Right lobe of liver (tissue), 6 donors: ENCODE data around the gene PRKN. TPM values are rescaled to one million over a fixed set of nuclear protein-coding genes. Genes with fewer than 3 reads are reported as not detected.

Source experiments
- ATAC-seq, 4 donors: fragments of 200-7000 bp; cut with Tn5 transposase; one replicate each; pipeline ENCODE4 v1.9.1; 2020; ENCODE audit warnings: mild to moderate bottlenecking in 4 of 4, moderate library complexity in 4 of 4
- DNase-seq, 3 donors: peaks; one replicate each; pipeline ENCODE4 v3.0.0-alpha.2; 2020
- H3K27ac ChIP-seq, 3 donors: fragments of 200-600 bp; one replicate each; pipeline ENCODE4 v1.8.0; 2022
- H3K27me3 ChIP-seq, 2 donors: fragments of 200-600 bp; one replicate each; pipeline ENCODE4 v1.8.0; 2022
- H3K36me3 ChIP-seq, 4 donors: fragments of 200-600 bp; sonication (generic) in 1 of 4; one replicate each; pipeline versions ENCODE4 v1.5.1 to v1.8.0; 2017 to 2022; ENCODE audit warnings: control low read depth in 1 of 4
- H3K4me1 ChIP-seq, 4 donors: fragments of 200-600 bp; sonication (generic) in 1 of 4; one replicate each; pipeline versions ENCODE4 v1.5.1 to v1.8.0; 2017 to 2022; ENCODE audit warnings: control low read depth in 1 of 4
- H3K4me3 ChIP-seq, 3 donors: fragments of 200-600 bp; one replicate each; pipeline ENCODE4 v1.8.0; 2022
- H3K9me3 ChIP-seq, 4 donors: fragments of 200-600 bp; sonication (generic) in 1 of 4; one replicate each; pipeline versions ENCODE4 v1.5.1 to v1.8.0; 2017 to 2022; ENCODE audit warnings: control low read depth in 1 of 4
- POLR2A ChIP-seq: fragments of 450-650 bp; IDR thresholded peaks from one replicate; pipeline ENCODE4 v1.6.1; 2017; ENCODE audit warnings: antibody characterized with exemption, mild to moderate bottlenecking
- WGBS: methylation state at CpG from one replicate; pipeline ENCODE4 v1.1.6; 2018; ENCODE audit warnings: low coverage, low lambda C conversion rate; ENCODE audit not compliant: insufficient coverage; ENCODE audit errors: missing lambda C conversion rate; 5-methylcytosine and 5-hydroxymethylcytosine counted together
- intact Hi-C, 2 donors: fragments of 100-400 bp; cut with DNase I; formaldehyde crosslinking; loops; one replicate each; pipeline versions ENCODE4 v1.11.2 to v1.14.1; 2022
- total RNA-seq, 6 experiments: library from RNA; depleted of rRNA in 2 of 6; stranded (reverse); fragments of >200 nt in 2 of 6; fragmentation: NEBNext Ultra II Directional in 3 of 6; extraction: Animal tissue kit (Norgen Biotek cat#: 25700) in 3 of 6; gene quantifications; one replicate each; pipeline versions ENCODE4 v1.1.0 to v1.2.4, GENCODE V29; 2016 to 2023
- TF ChIP-seq, protein P1 (sequence below), 4 donors: fragments of 200-600 bp in 3 of 4; fragments of 450-650 bp in 1 of 4; IDR thresholded peaks; one replicate each; pipeline versions ENCODE4 v1.5.1 to v1.8.0; 2016 to 2022; ENCODE audit warnings: antibody characterized with exemption in 4 of 4, mild to moderate bottlenecking in 2 of 4
- donor health status: DM: no; HTN: yes; CAD: no.
- donor health status: DM: no; HTN: no; CAD: no.
- donor health status: DM: no; HTN: no; CAD: no.
- donor health status: DM: no; HTN: yes; CAD: no.
- donor health status: DM: no; HTN: yes; CAD: no.

Gene PRKN
- total RNA-seq, 6 experiments from 2014 or later, result 1.1 to 3.7 (median 2.2) TPM

DNA sequence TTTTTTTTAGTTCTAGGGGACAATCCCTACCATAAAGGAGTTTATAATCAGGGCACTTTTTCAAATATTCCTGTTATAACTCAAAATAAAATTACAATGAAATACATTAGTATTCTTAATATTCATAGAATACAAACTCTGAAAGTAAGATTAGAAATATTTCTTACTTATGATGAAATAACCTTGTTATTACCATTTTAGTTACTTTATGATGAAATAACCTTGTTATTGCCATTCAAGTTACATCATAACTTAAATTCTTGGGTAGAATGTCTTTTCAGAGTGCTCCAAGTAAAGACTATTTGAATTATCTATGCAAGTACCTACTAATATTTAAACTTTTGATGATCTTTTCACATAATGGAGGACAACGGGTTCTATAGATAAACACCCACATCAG lies 43.4 kb upstream of the PRKN start:
- ATAC-seq, result no peak
- intact Hi-C loops, result no loop called here
- WGBS, result 87% methylated on average over 1 of the region's 1 CpG
- no peak overlapping the region for H3K4me3 ChIP-seq
- no peaks in the 10 kb centered on the region for H3K36me3 ChIP-seq
- H3K4me1 ChIP-seq, result no peaks in the 10 kb centered on the region
- H3K27ac ChIP-seq, result no peak overlapping the region
- H3K9me3 ChIP-seq, result no peaks in the 10 kb centered on the region
- no peak for TF ChIP-seq POLR2A
- TF ChIP-seq, protein P1, sequence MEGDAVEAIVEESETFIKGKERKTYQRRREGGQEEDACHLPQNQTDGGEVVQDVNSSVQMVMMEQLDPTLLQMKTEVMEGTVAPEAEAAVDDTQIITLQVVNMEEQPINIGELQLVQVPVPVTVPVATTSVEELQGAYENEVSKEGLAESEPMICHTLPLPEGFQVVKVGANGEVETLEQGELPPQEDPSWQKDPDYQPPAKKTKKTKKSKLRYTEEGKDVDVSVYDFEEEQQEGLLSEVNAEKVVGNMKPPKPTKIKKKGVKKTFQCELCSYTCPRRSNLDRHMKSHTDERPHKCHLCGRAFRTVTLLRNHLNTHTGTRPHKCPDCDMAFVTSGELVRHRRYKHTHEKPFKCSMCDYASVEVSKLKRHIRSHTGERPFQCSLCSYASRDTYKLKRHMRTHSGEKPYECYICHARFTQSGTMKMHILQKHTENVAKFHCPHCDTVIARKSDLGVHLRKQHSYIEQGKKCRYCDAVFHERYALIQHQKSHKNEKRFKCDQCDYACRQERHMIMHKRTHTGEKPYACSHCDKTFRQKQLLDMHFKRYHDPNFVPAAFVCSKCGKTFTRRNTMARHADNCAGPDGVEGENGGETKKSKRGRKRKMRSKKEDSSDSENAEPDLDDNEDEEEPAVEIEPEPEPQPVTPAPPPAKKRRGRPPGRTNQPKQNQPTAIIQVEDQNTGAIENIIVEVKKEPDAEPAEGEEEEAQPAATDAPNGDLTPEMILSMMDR (IDR thresholded peaks at IDR 0.05), result no peak
- no peak for DNase-seq
- no peaks in the 10 kb centered on the region for H3K27me3 ChIP-seq

GRCh38 chr6:162770136-162770535 lies 42.6 kb upstream of the PRKN start:
- no peaks in the 10 kb centered on the region for H3K4me1 ChIP-seq
- intact Hi-C loops, result no loop called here
- DNase-seq (no peak), ATAC-seq (peak in 3 of 4 donors; percentile 52 to 59 (median 53))
- no peaks in the 10 kb centered on the region for H3K27me3 ChIP-seq
- H3K36me3 ChIP-seq, result no peaks in the 10 kb centered on the region
- H3K9me3 ChIP-seq, result no peaks in the 10 kb centered on the region
- no peak overlapping the region for H3K27ac ChIP-seq
- TF ChIP-seq, protein P1 (IDR thresholded peaks at IDR 0.05), result no peak
- no peak for TF ChIP-seq POLR2A
- no peak overlapping the region for H3K4me3 ChIP-seq

GRCh38 chr6:162753775-162754174 lies 26.2 kb upstream of the PRKN start:
- H3K9me3 ChIP-seq, result no peaks in the 10 kb centered on the region
- no peaks in the 10 kb centered on the region for H3K4me1 ChIP-seq
- DNase-seq (no peak), ATAC-seq (no peak)
- intact Hi-C loops, result no loop called here
- no peaks in the 10 kb centered on the region for H3K27me3 ChIP-seq
- TF ChIP-seq, protein P1 (IDR thresholded peaks at IDR 0.05), result no peak
- TF ChIP-seq POLR2A, result no peak
- no peaks in the 10 kb centered on the region for H3K36me3 ChIP-seq
- no peak overlapping the region for H3K27ac ChIP-seq
- H3K4me3 ChIP-seq, result no peak overlapping the region

DNA sequence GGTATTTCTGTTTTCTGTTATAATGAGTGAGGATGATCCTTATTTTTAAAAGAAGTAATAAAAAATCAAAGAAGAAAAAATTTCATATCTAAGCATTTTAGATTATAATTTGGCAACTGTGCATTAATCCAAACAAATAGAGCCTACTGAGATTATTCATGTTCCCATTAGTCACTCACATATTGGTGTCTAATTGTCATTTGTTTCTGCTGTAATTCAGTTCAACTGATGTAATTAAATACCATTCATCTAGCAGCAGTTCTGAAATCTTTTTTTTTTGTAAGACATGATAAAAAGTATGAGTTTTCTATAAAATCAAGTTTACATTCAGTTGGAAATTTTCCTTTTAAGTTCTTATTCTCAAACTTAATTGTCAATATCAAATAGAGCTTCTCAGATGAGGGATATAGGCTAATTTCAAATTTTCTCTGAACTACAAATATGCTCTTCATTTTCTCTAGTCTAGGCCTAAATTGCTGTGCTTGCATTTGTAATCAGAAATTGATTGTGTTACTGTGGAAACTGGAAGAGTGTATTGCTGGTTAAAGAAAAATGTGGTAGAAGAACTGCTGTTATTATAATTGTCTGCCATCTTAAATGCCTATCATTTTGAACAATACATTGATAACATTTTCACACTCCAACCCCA lies 23.8 kb upstream of the PRKN start:
- Histone ChIP-seq H3K27ac (no peak overlapping the region), H3K4me3 (no peak overlapping the region), H3K27me3 (no peaks in the 10 kb centered on the region), H3K36me3 (no peaks in the 10 kb centered on the region), H3K9me3 (no peaks in the 10 kb centered on the region), H3K4me1 (no peaks in the 10 kb centered on the region)
- DNase-seq (no peak), ATAC-seq (no peak)
- intact Hi-C loops, result no loop called here
- TF ChIP-seq, protein P1 (IDR thresholded peaks at IDR 0.05), result no peak
- TF ChIP-seq POLR2A, result no peak

- H3K36me3 ChIP-seq, result no peaks in the 10 kb centered on the region
- TF ChIP-seq POLR2A, result no peak
- TF ChIP-seq, protein P1 (IDR thresholded peaks at IDR 0.05), result no peak
- H3K27ac ChIP-seq, result no peak overlapping the region
- H3K27me3 ChIP-seq, result no peaks in the 10 kb centered on the region
- no peaks in the 10 kb centered on the region for H3K9me3 ChIP-seq
- H3K4me1 ChIP-seq, result no peaks in the 10 kb centered on the region
- intact Hi-C loops, result no loop called here
- H3K4me3 ChIP-seq, result no peak overlapping the region
- DNase-seq (no peak), ATAC-seq (no peak)
- WGBS, result 65% methylated on average over 3 of the region's 3 CpGs
These were observed 23.2 kb upstream of the PRKN start for GRCh38 chr6:162750776-162751175.
